GDM1 (cell line): ENCODE data around the gene MLXIPL.
A peak's percentile ranks its signal among the peaks of the same experiment; 100 is the strongest.
"Not testable (repeated sequence)": the region's sequence is repeated elsewhere in the genome, so short reads cannot be mapped to it uniquely, and the experiment has no call there.

ENCODE experiments used
- DNase-seq: peaks from one replicate; lab custom pipeline; 2025; lab: John Stamatoyannopoulos, UW

Gene MLXIPL

GRCh38 chr7:73646785-73647724 lies 22.7 kb upstream of the MLXIPL start:
- DNase-seq, result no peak

- peak; percentile 12 for DNase-seq
Observed at GRCh38 chr7:73645643-73646174, 21.4 kb upstream of the MLXIPL start.

GRCh38 chr7:73644688-73645286 lies 20.5 kb upstream of the MLXIPL start:
- no peak for DNase-seq

- no peak for DNase-seq
Observed at GRCh38 chr7:73642834-73643233, 18.5 kb upstream of the MLXIPL start.

- DNase-seq, result peak; percentile 61
Observed at GRCh38 chr7:73638911-73639310, 14.6 kb upstream of the MLXIPL start.

- no peak for DNase-seq
Observed at GRCh38 chr7:73635428-73636200, 11.3 kb upstream of the MLXIPL start.

GRCh38 chr7:73633844-73634243 lies 9.5 kb upstream of the MLXIPL start:
- no peak for DNase-seq

GRCh38 chr7:73633323-73633722 lies 9.0 kb upstream of the MLXIPL start:
- DNase-seq, result no peak

GRCh38 chr7:73631558-73631957 lies 7.2 kb upstream of the MLXIPL start:
- no peak for DNase-seq

- DNase-seq, result no peak
Observed at GRCh38 chr7:73628504-73628903, 4.2 kb upstream of the MLXIPL start.

- no peak for DNase-seq
Observed at GRCh38 chr7:73626814-73627213, 2.5 kb upstream of the MLXIPL start.

GRCh38 chr7:73625276-73625675 lies 954 bp upstream of the MLXIPL start:
- DNase-seq, result no peak

- no peak for DNase-seq
Observed at GRCh38 chr7:73624669-73625001, 313 bp upstream of the MLXIPL start.

GRCh38 chr7:73622909-73623797 lies 1.2 kb downstream of the MLXIPL start:
- no peak for DNase-seq

- no peak for DNase-seq
Observed at GRCh38 chr7:73622527-73622908, 1.8 kb downstream of the MLXIPL start.

GRCh38 chr7:73621168-73622063 lies 2.9 kb downstream of the MLXIPL start:
- no peak for DNase-seq

- DNase-seq, result not testable (repeated sequence)
Observed at GRCh38 chr7:73619394-73619793, 4.9 kb downstream of the MLXIPL start.

GRCh38 chr7:73618538-73618937 lies 5.8 kb downstream of the MLXIPL start:
- DNase-seq, result no peak

- not testable (repeated sequence) for DNase-seq
Observed at GRCh38 chr7:73617520-73617919, 6.8 kb downstream of the MLXIPL start.

- no peak for DNase-seq
Observed at GRCh38 chr7:73615886-73616285, 8.4 kb downstream of the MLXIPL start.
